ENCODE results near the gene FBLL1.
"Not testable (repeated sequence)": the region's sequence is repeated elsewhere in the genome, so short reads cannot be mapped to it uniquely, and the experiment has no call there.

DNA sequence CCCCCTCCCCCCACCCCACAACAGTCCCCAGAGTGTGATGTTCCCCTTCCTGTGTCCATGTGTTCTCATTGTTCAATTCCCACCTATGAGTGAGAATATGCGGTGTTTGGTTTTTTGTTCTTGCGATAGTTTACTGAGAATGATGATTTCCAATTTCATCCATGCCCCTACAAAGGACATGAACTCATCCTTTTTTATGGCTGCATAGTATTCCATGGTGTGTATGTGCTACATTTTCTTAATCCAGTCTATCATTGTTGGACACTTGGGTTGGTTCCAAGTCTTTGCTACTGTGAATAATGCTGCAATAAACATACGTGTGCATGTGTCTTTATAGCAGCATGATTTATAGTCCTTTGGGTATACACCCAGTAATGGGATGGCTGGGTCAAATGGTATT is 44.6 kb downstream of the FBLL1 start:
- TF ChIP-seq GATA2 (CRISPR knock-in tag; IDR thresholded peaks at IDR 0.05); EP300 (IDR thresholded peaks at IDR 0.05; ENCODE audit: borderline replicate concordance in 1 of 2, low read depth in 1 of 2, low read length in 1 of 2): not testable (repeated sequence)
- TF ChIP-seq, protein P1, sequence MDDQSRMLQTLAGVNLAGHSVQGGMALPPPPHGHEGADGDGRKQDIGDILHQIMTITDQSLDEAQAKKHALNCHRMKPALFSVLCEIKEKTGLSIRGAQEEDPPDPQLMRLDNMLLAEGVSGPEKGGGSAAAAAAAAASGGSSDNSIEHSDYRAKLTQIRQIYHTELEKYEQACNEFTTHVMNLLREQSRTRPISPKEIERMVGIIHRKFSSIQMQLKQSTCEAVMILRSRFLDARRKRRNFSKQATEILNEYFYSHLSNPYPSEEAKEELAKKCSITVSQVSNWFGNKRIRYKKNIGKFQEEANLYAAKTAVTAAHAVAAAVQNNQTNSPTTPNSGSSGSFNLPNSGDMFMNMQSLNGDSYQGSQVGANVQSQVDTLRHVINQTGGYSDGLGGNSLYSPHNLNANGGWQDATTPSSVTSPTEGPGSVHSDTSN (IDR thresholded peaks at IDR 0.05): not testable (repeated sequence)
- TF ChIP-seq, protein P2, sequence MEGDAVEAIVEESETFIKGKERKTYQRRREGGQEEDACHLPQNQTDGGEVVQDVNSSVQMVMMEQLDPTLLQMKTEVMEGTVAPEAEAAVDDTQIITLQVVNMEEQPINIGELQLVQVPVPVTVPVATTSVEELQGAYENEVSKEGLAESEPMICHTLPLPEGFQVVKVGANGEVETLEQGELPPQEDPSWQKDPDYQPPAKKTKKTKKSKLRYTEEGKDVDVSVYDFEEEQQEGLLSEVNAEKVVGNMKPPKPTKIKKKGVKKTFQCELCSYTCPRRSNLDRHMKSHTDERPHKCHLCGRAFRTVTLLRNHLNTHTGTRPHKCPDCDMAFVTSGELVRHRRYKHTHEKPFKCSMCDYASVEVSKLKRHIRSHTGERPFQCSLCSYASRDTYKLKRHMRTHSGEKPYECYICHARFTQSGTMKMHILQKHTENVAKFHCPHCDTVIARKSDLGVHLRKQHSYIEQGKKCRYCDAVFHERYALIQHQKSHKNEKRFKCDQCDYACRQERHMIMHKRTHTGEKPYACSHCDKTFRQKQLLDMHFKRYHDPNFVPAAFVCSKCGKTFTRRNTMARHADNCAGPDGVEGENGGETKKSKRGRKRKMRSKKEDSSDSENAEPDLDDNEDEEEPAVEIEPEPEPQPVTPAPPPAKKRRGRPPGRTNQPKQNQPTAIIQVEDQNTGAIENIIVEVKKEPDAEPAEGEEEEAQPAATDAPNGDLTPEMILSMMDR (IDR thresholded peaks at IDR 0.05): not testable (repeated sequence)
- TF ChIP-seq, protein P3, sequence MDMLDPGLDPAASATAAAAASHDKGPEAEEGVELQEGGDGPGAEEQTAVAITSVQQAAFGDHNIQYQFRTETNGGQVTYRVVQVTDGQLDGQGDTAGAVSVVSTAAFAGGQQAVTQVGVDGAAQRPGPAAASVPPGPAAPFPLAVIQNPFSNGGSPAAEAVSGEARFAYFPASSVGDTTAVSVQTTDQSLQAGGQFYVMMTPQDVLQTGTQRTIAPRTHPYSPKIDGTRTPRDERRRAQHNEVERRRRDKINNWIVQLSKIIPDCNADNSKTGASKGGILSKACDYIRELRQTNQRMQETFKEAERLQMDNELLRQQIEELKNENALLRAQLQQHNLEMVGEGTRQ (IDR thresholded peaks at IDR 0.05; ENCODE audit: borderline replicate concordance, low read depth, low read length): not testable (repeated sequence)

Measured in SK-N-SH (cell line).